IMR-90 (cell line): ENCODE measurements around the gene TP63. TPM values are rescaled to one million over a fixed set of nuclear protein-coding genes. Genes with fewer than 3 reads are reported as not detected.

Experiments
- ATAC-seq: fragments of 200-7000 bp; cut with Tn5 transposase; 2 replicates; pipeline ENCODE4 v1.9.1; 2020; ENCODE audit warnings: low read depth, mild to moderate bottlenecking, moderate library complexity
- BruUV-seq: library from RNA; stranded (reverse); fragments of 400-500 nt; replicated peaks from 2 replicates; lab custom pipeline; 2021; lab: Mats Ljungman, UMichigan
- CTCF ChIA-PET: fragments of 300-600 bp; formaldehyde crosslinking; extraction: SDS; loops from one replicate; lab custom pipeline; 2021; ENCODE audit warnings: antibody characterized with exemption; lab: Yijun Ruan, JAX
- POLR2A ChIA-PET: fragments of 300-600 bp; sonication (Branson Sonifier 250); formaldehyde crosslinking; loops from one replicate; lab custom pipeline; 2022; ENCODE audit warnings: antibody characterized with exemption; ENCODE audit not compliant: unreplicated experiment; lab: Charles Lee
- DNase-seq: peaks from one replicate; pipeline ENCODE4 v3.0.0; 2013
- H2AFZ ChIP-seq: replicated peaks from 2 replicates; pipeline ENCODE3; 2013; ENCODE audit warnings: low read length, mild to moderate bottlenecking; ENCODE audit not compliant: poor library complexity
- H2AK5ac ChIP-seq: 2 replicates; pipeline ENCODE4 v1.6.1; 2013; ENCODE audit warnings: low read depth, low read length, inconsistent platforms
- H2AK9ac ChIP-seq: replicated peaks from 2 replicates; pipeline ENCODE3; 2013; ENCODE audit warnings: mild to moderate bottlenecking, low read depth, low read length, moderate library complexity; ENCODE audit not compliant: poor library complexity
- H2BK120ac ChIP-seq: 2 replicates; pipeline ENCODE4 v1.6.1; 2013; ENCODE audit warnings: low read depth, low read length, inconsistent platforms
- H2BK15ac ChIP-seq: 3 replicates; pipeline ENCODE4 v1.6.1; 2013; ENCODE audit warnings: low read depth, low read length, inconsistent platforms
- H2BK20ac ChIP-seq: 2 replicates; pipeline ENCODE4 v1.6.1; 2013; ENCODE audit warnings: low read depth, mild to moderate bottlenecking, inconsistent platforms, low read length, moderate library complexity
- H2BK5ac ChIP-seq: 2 replicates; pipeline ENCODE4 v1.6.1; 2013; ENCODE audit warnings: mild to moderate bottlenecking, low read depth, low read length, inconsistent platforms; ENCODE audit not compliant: poor library complexity, severe bottlenecking
- H3K14ac ChIP-seq: replicated peaks from 2 replicates; pipeline ENCODE4 v1.6.1; 2013; ENCODE audit warnings: low read depth, low read length, inconsistent platforms
- H3K18ac ChIP-seq: 2 replicates; pipeline ENCODE4 v1.6.1; 2013; ENCODE audit warnings: low read depth, low read length, control low read depth
- H3K23ac ChIP-seq: 2 replicates; pipeline ENCODE4 v1.6.1; 2013; ENCODE audit warnings: low read depth, low read length, inconsistent platforms
- H3K27ac ChIP-seq: 2 replicates; pipeline ENCODE4 v1.5.1; 2013; ENCODE audit warnings: mild to moderate bottlenecking, control low read depth, low read length; ENCODE audit not compliant: insufficient read depth
- H3K27me3 ChIP-seq: 2 replicates; pipeline ENCODE4 v1.6.1; 2013; ENCODE audit warnings: low read length; ENCODE audit not compliant: control insufficient read depth, insufficient read depth
- H3K36me3 ChIP-seq: 2 replicates; pipeline ENCODE4 v1.6.1; 2013; ENCODE audit warnings: low read length, mixed read lengths; ENCODE audit not compliant: control insufficient read depth, insufficient read depth
- H3K4ac ChIP-seq: 2 replicates; pipeline ENCODE4 v1.6.1; 2013; ENCODE audit warnings: low read depth, low read length, inconsistent platforms
- H3K4me1 ChIP-seq: 2 replicates; pipeline ENCODE4 v1.6.1; 2013; ENCODE audit warnings: low read length, mixed read lengths; ENCODE audit not compliant: control insufficient read depth, insufficient read depth
- H3K4me2 ChIP-seq: 2 replicates; pipeline ENCODE4 v1.6.1; 2013; ENCODE audit warnings: low read depth, mild to moderate bottlenecking, control low read depth, low read length, moderate library complexity
- H3K4me3 ChIP-seq: 2 replicates; pipeline ENCODE4 v1.5.1; 2013; ENCODE audit warnings: low read depth, mild to moderate bottlenecking, control low read depth, low read length, moderate library complexity; ENCODE audit not compliant: insufficient read depth
- H3K56ac ChIP-seq: 2 replicates; pipeline ENCODE4 v1.6.1; 2013; ENCODE audit warnings: low read length, inconsistent platforms; ENCODE audit not compliant: insufficient read depth; ENCODE audit errors: extremely low read depth
- H3K79me1 ChIP-seq, 2 experiments: 2 replicates each; pipeline ENCODE4 v1.6.1; 2013; ENCODE audit warnings: low read length in 2 of 2, inconsistent platforms in 1 of 2, low read depth in 1 of 2
- H3K9ac ChIP-seq: 2 replicates; pipeline ENCODE4 v1.6.1; 2013; ENCODE audit warnings: low read depth, low read length, control low read depth
- H3K9me1 ChIP-seq: 2 replicates; pipeline ENCODE4 v1.6.1; 2013; ENCODE audit warnings: low read length, inconsistent platforms; ENCODE audit not compliant: insufficient read depth
- H3K9me3 ChIP-seq: 2 replicates; pipeline ENCODE4 v1.6.1; 2013; ENCODE audit warnings: low read length; ENCODE audit not compliant: control insufficient read depth, insufficient read depth
- H4K20me1 ChIP-seq: 2 replicates; pipeline ENCODE4 v1.6.1; 2013; ENCODE audit warnings: low read length, inconsistent platforms; ENCODE audit not compliant: insufficient read depth
- H4K5ac ChIP-seq: 2 replicates; pipeline ENCODE4 v1.6.1; 2013; ENCODE audit warnings: mild to moderate bottlenecking, low read depth, low read length, control low read depth
- H4K8ac ChIP-seq, 2 experiments: 2 replicates each; pipeline ENCODE4 v1.6.1; 2013; ENCODE audit warnings: low read depth in 2 of 2, low read length in 2 of 2, control low read depth in 1 of 2, inconsistent platforms in 1 of 2
- H4K91ac ChIP-seq: 2 replicates; pipeline ENCODE4 v1.6.1; 2013; ENCODE audit warnings: low read depth, low read length, inconsistent platforms; ENCODE audit not compliant: insufficient read depth
- BHLHE40 ChIP-seq: fragments of 150-350 bp; IDR thresholded peaks from 2 replicates; pipeline ENCODE4 v1.6.1; 2016; ENCODE audit warnings: mild to moderate bottlenecking, low read depth, low read length
- CTCF ChIP-seq: conservative IDR thresholded peaks from 2 replicates; pipeline ENCODE4 v1.5.1; 2012; ENCODE audit warnings: mild to moderate bottlenecking, low read depth, low read length, improper control_type of control experiment
- MAFK ChIP-seq: IDR thresholded peaks from 2 replicates; pipeline ENCODE4 v1.6.1; 2012; ENCODE audit warnings: low read depth, low read length, improper control_type of control experiment
- MAZ ChIP-seq: IDR thresholded peaks from 2 replicates; pipeline ENCODE4 v1.6.1; 2012; ENCODE audit warnings: low read depth, mild to moderate bottlenecking, low read length, improper control_type of control experiment, moderate library complexity, borderline replicate concordance
- MXI1 ChIP-seq: IDR thresholded peaks from 2 replicates; pipeline ENCODE4 v1.6.1; 2012; ENCODE audit warnings: low read depth, mild to moderate bottlenecking, low read length, moderate library complexity, borderline replicate concordance
- NFE2L2 ChIP-seq: fragments of 150-350 bp; IDR thresholded peaks from 2 replicates; pipeline ENCODE4 v1.6.1; 2016; ENCODE audit warnings: low read depth, mild to moderate bottlenecking, low read length
- POLR2A ChIP-seq: IDR thresholded peaks from 2 replicates; pipeline ENCODE4 v1.6.1; 2012; ENCODE audit warnings: mild to moderate bottlenecking, low read depth, low read length
- RAD21 ChIP-seq: IDR thresholded peaks from 2 replicates; pipeline ENCODE4 v1.6.1; 2012; ENCODE audit warnings: low read length, improper control_type of control experiment
- RCOR1 ChIP-seq: IDR thresholded peaks from 2 replicates; pipeline ENCODE4 v1.6.1; 2012; ENCODE audit warnings: mild to moderate bottlenecking, low read length, improper control_type of control experiment; ENCODE audit not compliant: insufficient replicate concordance
- SMC3 ChIP-seq: fragments of 150-350 bp; IDR thresholded peaks from 2 replicates; pipeline ENCODE4 v1.6.1; 2016; ENCODE audit warnings: low read depth, mild to moderate bottlenecking, antibody characterized with exemption, low read length, moderate library complexity
- WGBS, 2 experiments: methylation state at CpG; one replicate each; pipeline versions ENCODE4 v1.1.5 to v1.1.7; 2013; ENCODE audit warnings: missing lambda C conversion rate in 2 of 2; ENCODE audit not compliant: insufficient read length in 1 of 2; ENCODE audit errors: extremely low coverage in 2 of 2; 5-methylcytosine and 5-hydroxymethylcytosine counted together
- dilution Hi-C: fragments of 300-500 bp; cut with HindIII; formaldehyde crosslinking; loops from one replicate; pipeline ENCODE4 v1.14.3; 2018; ENCODE audit warnings: low sequenced_read_pairs; ENCODE audit not compliant: unreplicated experiment
- in situ Hi-C: fragments of 300-500 bp; cut with MboI; formaldehyde crosslinking; loops from 3 replicates; pipeline ENCODE4 v1.14.3; 2019; ENCODE audit warnings: low sequenced_read_pairs, inconsistent platforms, mixed read lengths
- intact Hi-C: fragments of 100-400 bp; cut with micrococcal nuclease; formaldehyde crosslinking; loops from 2 replicates; pipeline ENCODE4 v1.10.0; 2022
- polyA plus RNA-seq, 3 experiments: library from polyadenylated mRNA; depleted of rRNA; stranded (reverse); fragments of >200 nt; gene quantifications; 2 replicates each; pipeline ENCODE4 v1.2.3, GENCODE V29; 2012; ENCODE audit warnings: low replicate concordance in 1 of 3
- total RNA-seq: library from RNA; depleted of rRNA; stranded (reverse); fragments of >200 nt; gene quantifications from 2 replicates; pipeline ENCODE4 v1.2.3, GENCODE V29; 2012

Gene TP63
- total and polyA plus RNA-seq, 2 of the 4 experiments (the other 2 are of a cell fraction), result not detected

GRCh38 chr3:189684317-189684716 lies 53.1 kb downstream of the TP63 start:
- H4K5ac ChIP-seq, result no peak overlapping the region
- no peak overlapping the region for H3K56ac ChIP-seq
- no peak overlapping the region for H2BK15ac ChIP-seq
- peaks cover 2% of the 10 kb centered on the region for H3K4me1 ChIP-seq
- dilution Hi-C loops, result no loop called here
- no peak overlapping the region for H2AK5ac ChIP-seq
- intact Hi-C loops, result no loop called here
- no peaks in the 10 kb centered on the region for H4K20me1 ChIP-seq
- H3K9ac ChIP-seq, result no peak overlapping the region
- BruUV-seq, result no TSS peak
- H3K4me3 ChIP-seq, result no peak overlapping the region
- no peaks in the 10 kb centered on the region for H3K79me1 ChIP-seq
- H2BK120ac ChIP-seq, result no peak overlapping the region
- no peak overlapping the region for H2BK5ac ChIP-seq
- TF ChIP-seq NFE2L2, result no peak
- TF ChIP-seq CTCF, result no peak
- TF ChIP-seq MAFK, result no peak
- TF ChIP-seq BHLHE40, result no peak
- no peak for TF ChIP-seq MXI1
- TF ChIP-seq RCOR1, result no peak
- no peak for TF ChIP-seq SMC3
- no peak for TF ChIP-seq RAD21
- TF ChIP-seq POLR2A, result no peak
- TF ChIP-seq MAZ, result no peak
- H3K9me3 ChIP-seq, result no peaks in the 10 kb centered on the region
- in situ Hi-C loops, result no loop called here
- H4K91ac ChIP-seq, result no peak overlapping the region
- WGBS, 2 experiments, result no CpG with 5 or more reads among the region's 2 CpGs
- no peak overlapping the region for H3K23ac ChIP-seq
- H3K9me1 ChIP-seq, result no peaks in the 10 kb centered on the region
- no peak overlapping the region for H2AFZ ChIP-seq
- ChIA-PET CTCF (no interaction called here), POLR2A (no interaction called here)
- no peaks in the 10 kb centered on the region for H3K27me3 ChIP-seq
- ATAC-seq, result no peak
- H3K36me3 ChIP-seq, result no peaks in the 10 kb centered on the region
- DNase-seq, result no peak
- H3K18ac ChIP-seq, result no peak overlapping the region
- no peak overlapping the region for H2BK20ac ChIP-seq
- H3K27ac ChIP-seq, result no peak overlapping the region
- no peak overlapping the region for H3K4ac ChIP-seq
- H3K14ac ChIP-seq, result no peak overlapping the region
- H3K4me2 ChIP-seq, result no peak overlapping the region
- no peak overlapping the region for H4K8ac ChIP-seq
- no peak overlapping the region for H2AK9ac ChIP-seq
